EH (cell line): ENCODE measurements around the gene FAM237A.
A peak's percentile ranks its signal among the peaks of the same experiment; 100 is the strongest.

Experiments used
- DNase-seq: peaks from one replicate; pipeline ENCODE4 v3.0.0-alpha.2; 2015; ENCODE audit warnings: low read depth

FAM237A gene

DNA sequence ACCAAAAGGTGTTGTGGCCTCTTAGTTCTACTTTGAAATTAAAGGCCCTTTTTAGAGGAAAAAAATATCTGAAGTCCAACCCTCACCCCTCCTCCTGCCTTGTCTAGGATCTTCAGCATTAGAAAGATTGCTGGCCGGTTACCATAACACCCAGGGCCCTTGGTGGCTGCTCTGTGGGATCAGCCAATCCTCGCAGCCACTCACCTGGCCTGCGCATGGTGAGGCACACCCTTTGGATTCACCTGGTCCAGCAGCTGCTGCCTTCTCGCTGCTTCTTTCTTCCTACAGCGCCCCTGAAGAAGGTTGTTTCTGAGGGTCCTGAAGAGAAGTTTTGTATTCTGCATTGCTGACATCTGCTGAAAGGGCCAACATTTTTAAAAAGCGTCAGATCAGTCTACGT lies 50.7 kb downstream of the FAM237A start:
- DNase-seq, result no peak

- peak; percentile 62 for DNase-seq
Observed at GRCh38 chr2:206693399-206694137, 51.3 kb downstream of the FAM237A start.

DNA sequence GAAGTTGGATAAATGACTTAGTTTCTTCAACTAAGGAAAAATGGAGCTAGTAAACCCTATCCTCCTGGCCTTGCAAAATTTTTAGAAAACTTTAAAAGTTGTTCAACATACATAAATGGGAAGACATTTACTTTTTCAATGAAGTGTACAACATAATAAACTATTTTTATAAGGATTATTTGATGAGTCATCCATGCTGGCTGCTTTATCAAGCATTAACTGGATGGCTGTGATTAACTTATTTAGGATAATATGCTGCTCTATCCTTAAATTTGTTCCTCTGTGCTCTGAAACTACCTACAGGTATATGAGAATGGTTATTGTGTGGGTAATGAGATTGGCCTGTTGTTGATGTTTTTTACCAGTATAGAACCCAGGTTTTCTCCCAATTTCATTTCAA lies 54.6 kb downstream of the FAM237A start:
- DNase-seq, result no peak

DNA sequence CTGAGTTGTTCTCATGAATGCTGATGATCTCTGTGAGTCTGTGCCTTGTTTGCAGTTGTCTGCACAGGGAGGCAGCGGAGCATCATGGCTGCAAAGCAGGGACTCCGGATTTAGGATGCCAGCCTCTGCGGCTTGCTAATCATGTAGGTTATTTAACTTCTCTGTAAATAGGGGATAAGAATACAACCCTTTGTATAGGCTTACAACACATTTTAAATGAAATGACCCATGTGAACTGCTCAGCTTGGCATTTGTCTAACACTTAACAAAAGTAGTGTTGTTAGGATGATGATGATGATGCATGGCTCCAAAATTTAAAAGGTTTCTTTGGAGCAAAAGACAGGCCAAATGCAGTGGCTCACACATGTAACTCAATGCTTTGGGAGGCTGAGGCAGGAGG lies 56.5 kb downstream of the FAM237A start:
- DNase-seq, result no peak
